GM12878 (cell line): ENCODE data around the gene PRRT4. TPM values are rescaled to one million over a fixed set of nuclear protein-coding genes. Genes with fewer than 3 reads are reported as not detected.

Experiments used
- ATAC-seq: fragments of 200-7000 bp; cut with Tn5 transposase; 3 replicates; pipeline ENCODE4 v1.9.1; 2020; ENCODE audit warnings: mild to moderate bottlenecking, moderate library complexity
- BruUV-seq: library from RNA; stranded (reverse); fragments of 400-500 nt; replicated peaks from 2 replicates; lab custom pipeline; 2021; lab: Mats Ljungman, UMichigan
- CTCF ChIA-PET: fragments of 300-600 bp; sonication (Branson Sonifier 250); formaldehyde crosslinking; extraction: SDS; loops from one replicate; lab custom pipeline; 2021; ENCODE audit warnings: inconsistent platforms; lab: Yijun Ruan, JAX
- POLR2A ChIA-PET: fragments of 350-600 bp; formaldehyde crosslinking; extraction: SDS; loops from one replicate; lab custom pipeline; 2021; ENCODE audit warnings: inconsistent platforms; lab: Charles Lee
- RAD21 ChIA-PET: fragments of 300-600 bp; sonication (Branson Sonifier 250); formaldehyde crosslinking; loops from one replicate; lab custom pipeline; 2023; ENCODE audit warnings: antibody characterized with exemption; ENCODE audit not compliant: unreplicated experiment; lab: Charles Lee
- SMC1A ChIA-PET: fragments of 300-600 bp; sonication (Branson Sonifier 250); formaldehyde crosslinking; loops from one replicate; lab custom pipeline; 2023; ENCODE audit not compliant: unreplicated experiment, uncharacterized antibody; lab: Charles Lee
- DNase-seq: peaks from one replicate; pipeline ENCODE4 v3.0.0-alpha.2; 2011; ENCODE audit warnings: low read depth, low spot score
- FAIRE-seq: peaks from 3 replicates; lab custom pipeline; 2011; peaks lifted over from hg19 to GRCh38; lab: Jason Lieb, UNC
- H2AFZ ChIP-seq: 2 replicates; pipeline ENCODE4 v1.6.0; 2011; ENCODE audit warnings: low read depth, low read length, control low read depth; ENCODE audit not compliant: control insufficient read depth
- H3K27ac ChIP-seq: 2 replicates; pipeline ENCODE4 v1.5.1; 2011; ENCODE audit warnings: control low read depth; ENCODE audit not compliant: control insufficient read depth, insufficient read depth
- H3K27me3 ChIP-seq, 2 experiments: replicated peaks in 1 of 2; 2 replicates each; pipeline versions ENCODE4 v1.6.0 to v1.6.1; 2011; ENCODE audit warnings: low read length in 1 of 2; ENCODE audit not compliant: control insufficient read depth in 2 of 2, insufficient read depth in 2 of 2
- H3K36me3 ChIP-seq, 2 experiments: 2 replicates each; pipeline ENCODE4 v1.5.1; 2011; ENCODE audit warnings: low read length in 1 of 2; ENCODE audit not compliant: control insufficient read depth in 2 of 2, insufficient read depth in 2 of 2
- H3K4me1 ChIP-seq: 2 replicates; pipeline ENCODE4 v1.6.1; 2011; ENCODE audit warnings: mild to moderate bottlenecking, low read length, moderate library complexity, mixed read lengths; ENCODE audit not compliant: control insufficient read depth, insufficient read depth
- H3K4me2 ChIP-seq: 2 replicates; pipeline ENCODE4 v1.6.0; 2011; ENCODE audit warnings: control low read depth; ENCODE audit not compliant: control insufficient read depth, insufficient read depth
- H3K4me3 ChIP-seq: fragments of 200-600 bp; sonication (generic); 2 replicates; pipeline ENCODE4 v1.5.1; 2016
- H3K79me2 ChIP-seq: 2 replicates; pipeline ENCODE4 v1.6.0; 2011; ENCODE audit warnings: low read length; ENCODE audit not compliant: control insufficient read depth, insufficient read depth
- H3K9ac ChIP-seq: 2 replicates; pipeline ENCODE4 v1.8.0; 2011; ENCODE audit warnings: low read length, control low read depth, mixed read lengths; ENCODE audit not compliant: control insufficient read depth, insufficient read depth
- H3K9me3 ChIP-seq: replicated peaks from 3 replicates; pipeline ENCODE4 v1.5.1; 2011; ENCODE audit warnings: mild to moderate bottlenecking, low read length; ENCODE audit not compliant: control insufficient read depth, insufficient read depth
- H4K20me1 ChIP-seq: 2 replicates; pipeline ENCODE4 v1.6.0; 2011; ENCODE audit not compliant: control insufficient read depth, insufficient read depth
- CUX1 ChIP-seq: IDR thresholded peaks from 2 replicates; pipeline ENCODE4 v1.6.1; 2012; ENCODE audit warnings: improper control_type of control experiment, low read depth, low read length; ENCODE audit not compliant: insufficient replicate concordance
- EP300 ChIP-seq, 2 experiments: fragments of 150-350 bp in 1 of 2; IDR thresholded peaks; 2 replicates each; pipeline ENCODE4 v1.6.1; 2011 to 2012; ENCODE audit warnings: low read depth in 2 of 2, low read length in 2 of 2, borderline replicate concordance in 1 of 2, improper control_type of control experiment in 1 of 2, inconsistent platforms in 1 of 2; ENCODE audit not compliant: control insufficient read depth in 1 of 2
- EZH2 ChIP-seq: IDR thresholded peaks from 2 replicates; pipeline ENCODE4 v1.6.1; 2012; ENCODE audit warnings: low read depth, mild to moderate bottlenecking, control low read depth, inconsistent platforms, low read length, borderline replicate concordance; ENCODE audit not compliant: control insufficient read depth
- NFYB ChIP-seq: IDR thresholded peaks from 2 replicates; pipeline ENCODE4 v1.6.1; 2011; ENCODE audit warnings: low read depth, mild to moderate bottlenecking, low read length, improper control_type of control experiment, moderate library complexity; ENCODE audit not compliant: insufficient read depth
- RCOR1 ChIP-seq: conservative IDR thresholded peaks from 2 replicates; pipeline ENCODE4 v1.6.1; 2012; ENCODE audit warnings: low read depth, low read length, improper control_type of control experiment
- SIX5 ChIP-seq: IDR thresholded peaks from 2 replicates; pipeline ENCODE4 v1.6.1; 2011; ENCODE audit warnings: mild to moderate bottlenecking, low read depth, low read length, moderate library complexity; ENCODE audit not compliant: severe bottlenecking
- WGBS: methylation state at CpG from one replicate; pipeline ENCODE4 v1.1.6; 2016; ENCODE audit warnings: low lambda C conversion rate; ENCODE audit not compliant: insufficient replicate concordance, insufficient coverage; ENCODE audit errors: missing lambda C conversion rate; 5-methylcytosine and 5-hydroxymethylcytosine counted together
- in situ Hi-C: fragments of 300-500 bp; cut with MboI; formaldehyde crosslinking; loops from 9 replicates; pipeline ENCODE4 v1.14.3; 2018; ENCODE audit warnings: mixed read lengths
- intact Hi-C: fragments of 100-400 bp; cut with micrococcal nuclease; formaldehyde crosslinking; loops from one replicate; pipeline ENCODE4 v1.14.2; 2022; ENCODE audit not compliant: unreplicated experiment
- polyA plus RNA-seq, 11 experiments: library from polyadenylated mRNA; depleted of rRNA in 4 of 11; unstranded in 6 of 11; stranded (reverse) in 5 of 11; fragments of >200 nt; fragmentation: Nextera tagmentation in 4 of 11; fragmentation: Illumina TruSeq in 1 of 11; extraction: Ambion mirVana in 4 of 11; extraction: Trizol in 1 of 11; gene quantifications; 1 replicate in 1 of 11; 2 replicates in 10 of 11; pipeline versions ENCODE4 v1.2.1 to v1.2.3, GENCODE V29; 2011 to 2016; ENCODE audit warnings: inconsistent platforms in 2 of 11, missing spikeins in 2 of 11, low read depth in 1 of 11
- total RNA-seq, 4 experiments: library from RNA; depleted of rRNA in 3 of 4; stranded (reverse); fragments of >200 nt in 3 of 4; fragmentation: Illumina TruSeq in 1 of 4; extraction: Trizol in 1 of 4; gene quantifications; 2 replicates each; pipeline versions ENCODE4 v1.2.1 to v1.2.3, GENCODE V29; 2013 to 2021

The PRRT4 gene
- total and polyA plus RNA-seq, 10 of the 15 experiments (the other 5 are each of a cell fraction or from before 2014, with no cell fraction given): not detected

DNA sequence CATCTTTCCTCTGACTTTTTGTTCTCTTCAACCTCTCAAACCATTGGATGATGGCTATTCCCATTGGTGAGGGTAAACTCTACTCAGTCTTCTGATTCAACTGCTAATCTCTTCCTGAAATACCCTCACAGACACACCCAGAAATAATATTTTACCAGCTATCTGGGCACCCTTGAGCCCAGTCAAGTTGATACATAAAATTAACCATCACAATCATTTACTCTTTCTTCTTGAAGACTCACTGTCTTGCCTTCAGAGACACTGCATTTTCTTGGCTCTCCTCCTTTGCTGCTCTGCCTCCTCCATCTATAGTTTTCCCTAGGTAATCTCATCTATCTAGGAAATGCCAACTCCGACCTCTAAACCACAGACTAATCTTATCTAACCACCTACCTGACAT, 12.6 kb upstream of the PRRT4 start:
- no peak overlapping the region for H3K4me2 ChIP-seq
- no peak overlapping the region for H2AFZ ChIP-seq
- intact Hi-C loops: no loop called here
- DNase-seq (no peak), FAIRE-seq (no peak), ATAC-seq (no peak)
- H3K27me3 ChIP-seq: no peaks in the 10 kb centered on the region
- ChIA-PET RAD21 (interaction anchor here (0.6 kb wide), 1 partner anchor 14 kb away, joined by 3 read pairs; no protein-coding TSS in a partner anchor), POLR2A (no interaction called here), CTCF (interaction anchor here (0.6 to 1.3 kb wide), 3 partner anchors 9 to 50 kb away, joined by 3 to 5 read pairs (median 3); no protein-coding TSS in a partner anchor), SMC1A (no interaction called here)
- BruUV-seq: no TSS peak
- WGBS: 0% methylated on average over 1 of the region's 1 CpG
- H3K4me1 ChIP-seq: no peaks in the 10 kb centered on the region
- no peak overlapping the region for H3K27ac ChIP-seq
- H3K9me3 ChIP-seq: no peaks in the 10 kb centered on the region
- in situ Hi-C loops: no loop called here
- no peak overlapping the region for H3K4me3 ChIP-seq
- no peaks in the 10 kb centered on the region for H3K79me2 ChIP-seq
- TF ChIP-seq SIX5 (no peak), EP300 (IDR thresholded peaks at IDR 0.05; ENCODE audit: borderline replicate concordance in 1 of 2, control insufficient read depth in 1 of 2, low read depth in 2 of 2, low read length in 2 of 2) (no peak), RCOR1 (no peak), CUX1 (no peak), NFYB (no peak), EZH2 (no peak)
- no peaks in the 10 kb centered on the region for H3K36me3 ChIP-seq
- no peaks in the 10 kb centered on the region for H4K20me1 ChIP-seq
- no peak overlapping the region for H3K9ac ChIP-seq
